ENCODE measurements around the gene UBFD1. TPM values are rescaled to one million over a fixed set of nuclear protein-coding genes. Genes with fewer than 3 reads are reported as not detected.

The UBFD1 gene, protein sequence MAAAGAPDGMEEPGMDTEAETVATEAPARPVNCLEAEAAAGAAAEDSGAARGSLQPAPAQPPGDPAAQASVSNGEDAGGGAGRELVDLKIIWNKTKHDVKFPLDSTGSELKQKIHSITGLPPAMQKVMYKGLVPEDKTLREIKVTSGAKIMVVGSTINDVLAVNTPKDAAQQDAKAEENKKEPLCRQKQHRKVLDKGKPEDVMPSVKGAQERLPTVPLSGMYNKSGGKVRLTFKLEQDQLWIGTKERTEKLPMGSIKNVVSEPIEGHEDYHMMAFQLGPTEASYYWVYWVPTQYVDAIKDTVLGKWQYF
- total RNA-seq (2022; extraction: Qiagen RNA extraction; ENCODE audit: low read depth), result 39.0 to 60.1 TPM (median 55.9 TPM) in 5 replicates

DNA sequence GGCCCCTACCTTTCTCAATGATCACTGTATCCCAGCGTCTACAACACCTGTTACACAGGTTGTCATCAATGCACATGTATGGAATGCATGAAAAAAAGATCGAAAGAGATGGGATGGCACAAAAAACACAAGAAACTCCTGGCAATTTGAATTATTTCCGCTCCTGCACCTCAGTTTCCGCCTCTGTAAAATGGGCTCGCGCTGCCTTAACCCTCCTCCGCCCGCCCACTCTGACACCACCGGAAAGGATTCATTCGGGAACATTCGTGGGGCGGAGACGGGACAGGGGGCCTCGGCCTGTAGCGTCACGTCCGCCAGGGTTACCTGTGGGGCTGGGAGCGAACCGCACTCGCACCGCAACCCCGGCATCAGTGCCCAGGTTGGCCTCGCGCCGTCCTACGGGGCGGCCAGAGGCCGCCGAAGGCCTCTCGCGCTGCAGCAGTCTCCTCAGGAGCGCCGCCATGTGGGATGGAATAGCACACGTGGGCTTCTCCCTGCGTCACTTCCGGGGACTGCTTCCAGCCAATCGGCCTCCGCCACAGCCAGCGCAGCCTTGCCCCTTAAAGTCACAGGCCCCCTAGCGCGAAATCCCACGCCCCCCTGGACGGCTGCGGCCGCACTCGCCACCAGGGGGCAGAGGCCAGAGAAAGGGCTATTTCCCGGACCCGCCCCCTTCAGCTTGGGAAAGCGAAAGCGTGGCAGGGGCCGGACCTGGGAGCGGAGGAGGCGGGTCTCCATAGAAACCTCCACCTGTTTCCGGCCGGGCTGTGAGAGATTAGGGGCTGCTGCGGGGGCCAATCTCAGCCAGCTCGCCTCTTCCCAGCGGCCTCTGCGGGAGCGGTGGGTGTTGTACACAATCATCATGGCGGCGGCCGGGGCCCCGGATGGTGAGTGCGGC lies at the start of gene UBFD1, which contains the start of gene EARS2:
UBFD1 (plus strand) TSS at position 847 of the 898 bp plus-strand sequence; CDS start at position 863, 16 bp downstream.
EARS2 (minus strand) TSS at position 470 of the 898 bp plus-strand sequence; CDS start at position 463, 7 bp downstream.

DNA sequence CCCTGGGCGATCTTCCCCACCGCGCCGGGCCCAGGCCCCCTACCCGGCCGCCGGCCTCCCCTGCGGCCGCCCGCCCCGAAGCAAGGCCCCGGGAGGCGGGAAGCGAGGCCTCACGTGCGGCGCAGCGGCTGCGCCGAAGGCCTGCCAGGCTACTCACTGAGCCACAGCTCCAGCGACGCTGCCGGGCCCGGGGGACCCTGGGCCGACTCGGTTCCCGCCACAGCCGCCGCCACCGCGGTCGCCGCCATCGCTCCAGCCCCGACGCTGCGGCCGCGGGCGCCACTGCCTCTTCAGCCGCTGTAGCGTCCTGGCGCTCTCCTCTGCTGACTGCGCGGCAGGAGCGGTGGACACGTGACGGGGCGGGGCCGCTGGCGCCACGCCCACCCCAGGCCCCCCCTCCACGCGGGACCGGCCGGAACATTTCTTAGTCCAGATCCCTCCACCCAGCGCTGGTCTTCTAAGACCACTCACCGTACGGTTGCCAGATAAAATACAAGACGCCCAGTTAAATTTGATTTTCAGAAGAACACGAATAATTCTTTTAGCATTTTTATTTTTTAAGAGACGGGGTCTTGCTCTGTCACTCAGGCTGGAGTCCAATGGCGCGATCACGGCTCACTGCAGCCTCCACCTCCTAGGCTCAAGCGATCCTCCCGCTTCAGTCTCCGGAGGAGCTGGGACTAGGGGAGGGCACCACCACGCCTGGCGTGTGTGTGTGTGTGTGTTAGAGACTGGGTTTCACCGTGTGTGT lies 47.2 kb upstream of the UBFD1 start, which contains the start of gene GGA2:
GGA2 (minus strand) TSS at position 331 of the 751 bp plus-strand sequence; CDS start at position 248, 83 bp downstream.

DNA sequence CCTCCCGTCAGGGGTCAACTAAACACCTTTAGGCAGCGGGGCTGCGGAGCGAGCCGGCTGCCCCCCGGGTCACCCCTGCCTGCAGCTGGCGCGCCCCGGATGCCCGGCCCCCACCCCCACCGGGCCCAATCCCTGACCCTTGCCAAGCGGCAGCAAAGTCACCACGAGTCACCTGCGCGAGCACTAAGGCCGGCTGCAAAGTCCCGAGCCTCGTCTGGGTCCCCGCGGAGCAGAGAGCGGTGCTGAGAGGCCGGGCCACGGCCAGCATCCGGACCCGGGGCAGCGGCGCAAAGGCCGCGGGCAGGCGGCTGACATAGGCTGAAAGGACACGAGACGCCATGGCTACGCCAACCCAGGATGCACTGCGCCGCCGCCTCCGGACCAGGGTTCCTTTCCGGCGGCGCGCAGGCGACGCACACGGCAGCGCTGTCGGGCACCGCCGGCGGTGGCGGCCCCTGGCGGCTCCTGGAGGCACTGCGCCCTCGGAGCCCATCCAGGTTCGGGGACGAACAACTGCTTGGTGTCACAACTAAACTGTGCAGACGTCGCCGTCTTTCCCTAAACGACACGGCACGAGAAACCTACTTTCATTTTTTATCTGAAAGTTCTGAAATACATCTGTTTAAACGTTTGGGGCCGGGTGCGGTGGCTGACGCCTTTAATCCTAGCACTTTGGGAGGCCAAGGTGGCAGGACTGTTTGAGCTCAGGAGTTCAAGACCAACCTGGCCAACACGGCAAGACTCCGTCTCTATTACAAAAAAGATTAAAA lies 38.6 kb downstream of the UBFD1 start, which contains the start of gene NDUFAB1:
NDUFAB1 (minus strand) TSS at position 366 of the 770 bp plus-strand sequence; CDS start at position 340, 26 bp downstream.

Other genes starting within 250 kb of the UBFD1 start
- gene COG7, start 104.5 kb upstream of the UBFD1 start, total RNA-seq (2022; extraction: Qiagen RNA extraction; ENCODE audit: low read depth), result 13.9 to 18.7 TPM (median 17.6 TPM) in 5 replicates
- 27.5 to 30.2 TPM (median 29.4 TPM) in 5 replicates for gene GGA2, start 47.2 kb upstream of the UBFD1 start, total RNA-seq (2022; extraction: Qiagen RNA extraction; ENCODE audit: low read depth)
- 23.5 to 32.6 TPM (median 30.8 TPM) in 5 replicates for gene EARS2, start 377 bp upstream of the UBFD1 start, total RNA-seq (2022; extraction: Qiagen RNA extraction; ENCODE audit: low read depth)
- gene NDUFAB1, start 38.6 kb downstream of the UBFD1 start, total RNA-seq (2022; extraction: Qiagen RNA extraction; ENCODE audit: low read depth), result 163 to 188 TPM (median 181 TPM) in 5 replicates
- 9.3 to 13.1 TPM (median 12.3 TPM) in 5 replicates for gene PALB2, start 83.6 kb downstream of the UBFD1 start, total RNA-seq (2022; extraction: Qiagen RNA extraction; ENCODE audit: low read depth)
- 63.6 to 75.5 TPM (median 72.7 TPM) in 5 replicates for gene DCTN5, start 83.7 kb downstream of the UBFD1 start, total RNA-seq (2022; extraction: Qiagen RNA extraction; ENCODE audit: low read depth)
- 153 to 178 TPM (median 167 TPM) in 5 replicates for gene PLK1, start 121.2 kb downstream of the UBFD1 start, total RNA-seq (2022; extraction: Qiagen RNA extraction; ENCODE audit: low read depth)
- gene ERN2, start 155.5 kb downstream of the UBFD1 start, total RNA-seq (2022; extraction: Qiagen RNA extraction; ENCODE audit: low read depth), result not detected in 5 replicates
- gene CHP2, start 197.3 kb downstream of the UBFD1 start, total RNA-seq (2022; extraction: Qiagen RNA extraction; ENCODE audit: low read depth), result not detected in 5 replicates

Measured in A549 treated with RU486 at 1 μM for 4 hours (cell line).